HepG2 (cell line): ENCODE data around the gene FAM222A. TPM values are rescaled to one million over a fixed set of nuclear protein-coding genes. Genes with fewer than 3 reads are reported as not detected.

ENCODE experiments used
- JDP2 ChIP-seq: sonication (generic); formaldehyde crosslinking; IDR thresholded peaks from 2 replicates; pipeline ENCODE4 v1.8.1; 2022; ENCODE audit warnings: missing genetic modification reagents, borderline replicate concordance
- MYC ChIP-seq: sonication (generic); formaldehyde crosslinking; IDR thresholded peaks from 2 replicates; pipeline ENCODE4 v1.9.0; 2021; ENCODE audit warnings: missing genetic modification reagents, borderline replicate concordance
- NR2F6 ChIP-seq, 2 experiments: IDR thresholded peaks; 2 replicates each; pipeline ENCODE4 v1.6.1; 2016; ENCODE audit warnings: antibody characterized with exemption in 1 of 2, mild to moderate bottlenecking in 1 of 2
- TCF7L2 ChIP-seq: IDR thresholded peaks from 2 replicates; pipeline ENCODE4 v1.6.1; 2011; ENCODE audit warnings: mild to moderate bottlenecking, low read depth, low read length, moderate library complexity
- ZBTB38 ChIP-seq: sonication (generic); formaldehyde crosslinking; IDR thresholded peaks from 2 replicates; pipeline ENCODE4 v1.5.1; 2020; ENCODE audit warnings: mild to moderate bottlenecking, missing genetic modification reagents
- ZBTB7B ChIP-seq: sonication (generic); formaldehyde crosslinking; IDR thresholded peaks from 2 replicates; pipeline ENCODE4 v1.4.0; 2020; ENCODE audit warnings: missing genetic modification reagents
- ZFX ChIP-seq: sonication (generic); formaldehyde crosslinking; IDR thresholded peaks from 2 replicates; pipeline ENCODE4 v1.4.0; 2020; ENCODE audit warnings: mild to moderate bottlenecking, low read depth, missing genetic modification reagents, moderate library complexity
- ZMYM3 ChIP-seq: sonication (generic); formaldehyde crosslinking; IDR thresholded peaks from 2 replicates; pipeline ENCODE4 v1.5.1; 2020; ENCODE audit warnings: mild to moderate bottlenecking, missing genetic modification reagents
- ZNF10 ChIP-seq: sonication (generic); formaldehyde crosslinking; IDR thresholded peaks from 2 replicates; pipeline ENCODE4 v1.4.0; 2020; ENCODE audit warnings: mild to moderate bottlenecking, low read depth, missing genetic modification reagents, borderline replicate concordance
- ZNF264 ChIP-seq: sonication (generic); formaldehyde crosslinking; IDR thresholded peaks from 2 replicates; pipeline ENCODE4 v1.4.0; 2020; ENCODE audit warnings: missing genetic modification reagents
- ZNF562 ChIP-seq: sonication (generic); formaldehyde crosslinking; IDR thresholded peaks from 2 replicates; pipeline ENCODE4 v1.8.0; 2022; ENCODE audit warnings: missing genetic modification reagents, borderline replicate concordance
- ZNF577 ChIP-seq: sonication (generic); formaldehyde crosslinking; IDR thresholded peaks from 2 replicates; pipeline ENCODE4 v1.4.0; 2020; ENCODE audit warnings: mild to moderate bottlenecking, low read depth, missing genetic modification reagents, borderline replicate concordance
- polyA plus RNA-seq, 8 experiments: library from polyadenylated mRNA; depleted of rRNA in 3 of 8; stranded (reverse) in 7 of 8; unstranded in 1 of 8; fragments of >200 nt; fragmentation: Illumina TruSeq in 4 of 8; extraction: Trizol in 4 of 8; gene quantifications; 2 replicates each; pipeline versions ENCODE4 v1.2.1 to v1.2.3, GENCODE V29; 2011 to 2016; ENCODE audit warnings: low read depth in 4 of 8, missing spikeins in 1 of 8, mixed read lengths in 1 of 8; ENCODE audit not compliant: insufficient read depth in 1 of 8
- total RNA-seq, 5 experiments: library from RNA; depleted of rRNA; stranded (reverse); fragments of >200 nt; fragmentation: Illumina TruSeq; extraction: Trizol; gene quantifications; 2 replicates each; pipeline ENCODE4 v1.2.3, GENCODE V29; 2016; ENCODE audit warnings: low read depth in 1 of 5
- TF ChIP-seq, protein P1 (sequence below): sonication (generic); formaldehyde crosslinking; IDR thresholded peaks from 2 replicates; pipeline ENCODE4 v1.5.1; 2020; ENCODE audit warnings: mild to moderate bottlenecking, missing genetic modification reagents, moderate library complexity
- TF ChIP-seq, protein P2 (sequence below): sonication (generic); formaldehyde crosslinking; IDR thresholded peaks from 2 replicates; pipeline ENCODE4 v1.8.1; 2022; ENCODE audit warnings: mild to moderate bottlenecking, missing genetic modification reagents

FAM222A gene
- total and polyA plus RNA-seq, 2 of the 13 experiments (the other 11 are each of a cell fraction or from before 2014, with no cell fraction given) = 2.7 to 9.6 TPM

DNA sequence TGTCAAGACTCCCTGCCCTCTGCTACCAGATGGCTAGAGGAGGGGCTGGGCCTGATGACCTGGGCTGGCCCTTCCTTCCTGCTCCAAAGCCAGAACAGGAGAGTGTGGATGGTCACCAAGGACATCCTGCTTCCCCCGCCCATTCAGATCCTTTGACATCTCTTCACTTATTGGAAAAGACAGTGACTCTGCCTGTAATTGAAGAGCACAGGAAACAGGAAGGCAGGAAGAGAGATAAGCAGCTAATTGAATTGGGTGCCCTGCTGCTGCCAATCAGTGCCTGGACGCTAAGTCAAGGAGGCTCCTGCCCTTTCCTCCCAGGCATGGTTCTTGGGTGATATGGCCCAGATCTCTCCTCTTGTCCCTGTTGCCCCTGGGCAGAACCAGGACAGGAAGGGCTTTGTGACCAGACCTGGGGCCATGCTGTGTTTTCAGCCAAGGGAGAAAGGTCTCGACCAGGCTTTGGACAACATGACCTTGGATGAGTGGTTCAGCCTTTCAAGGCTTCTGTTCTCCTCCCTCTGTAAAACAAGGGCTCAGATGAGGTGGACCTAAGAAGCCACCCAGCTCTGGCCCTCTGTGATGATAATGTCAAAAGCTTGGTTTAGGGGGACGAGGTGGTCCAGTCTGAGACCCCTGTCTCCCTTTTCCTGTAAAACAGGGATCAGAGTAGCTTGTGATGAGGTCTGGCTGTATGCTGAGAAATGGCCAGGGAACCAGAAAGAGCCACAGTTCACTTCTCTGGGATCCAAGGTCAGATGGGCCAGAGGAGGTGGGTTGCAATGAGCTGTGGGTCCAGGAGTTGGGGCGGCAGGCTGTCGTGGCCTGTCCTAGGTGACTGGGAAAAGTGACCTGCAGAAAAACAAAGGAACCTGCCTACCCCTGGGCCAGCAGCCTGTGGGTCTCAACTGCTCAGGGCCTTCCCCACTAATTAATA lies 38.8 kb downstream of the FAM222A start (continued):
- TF ChIP-seq MYC (CRISPR knock-in tag) (0 out of 2 replicates have a peak, but pooled peaks have one; percentile 33), TCF7L2 (no peak), ZNF10 (CRISPR knock-in tag) (no peak), ZFX (CRISPR knock-in tag) (0 out of 2 replicates have a peak, but pooled peaks have one; percentile 15), ZBTB38 (no peak), ZNF264 (CRISPR knock-in tag) (0 out of 2 replicates have a peak, but pooled peaks have one; percentile 36), ZMYM3 (CRISPR knock-in tag) (peak; percentile 8; the same call in 1 of the 2 replicates), ZBTB7B (CRISPR knock-in tag) (0 out of 2 replicates have a peak, but pooled peaks have one; percentile 13), JDP2 (no peak), ZNF577 (CRISPR knock-in tag) (no peak), ZNF562 (CRISPR knock-in tag) (no peak), NR2F6 (IDR thresholded peaks at IDR 0.05) (peak; percentile 12; the same call in 1 of the 2 replicates), NR2F6 (CRISPR knock-in tag; IDR thresholded peaks at IDR 0.05) (no peak)
- TF ChIP-seq, protein P1, sequence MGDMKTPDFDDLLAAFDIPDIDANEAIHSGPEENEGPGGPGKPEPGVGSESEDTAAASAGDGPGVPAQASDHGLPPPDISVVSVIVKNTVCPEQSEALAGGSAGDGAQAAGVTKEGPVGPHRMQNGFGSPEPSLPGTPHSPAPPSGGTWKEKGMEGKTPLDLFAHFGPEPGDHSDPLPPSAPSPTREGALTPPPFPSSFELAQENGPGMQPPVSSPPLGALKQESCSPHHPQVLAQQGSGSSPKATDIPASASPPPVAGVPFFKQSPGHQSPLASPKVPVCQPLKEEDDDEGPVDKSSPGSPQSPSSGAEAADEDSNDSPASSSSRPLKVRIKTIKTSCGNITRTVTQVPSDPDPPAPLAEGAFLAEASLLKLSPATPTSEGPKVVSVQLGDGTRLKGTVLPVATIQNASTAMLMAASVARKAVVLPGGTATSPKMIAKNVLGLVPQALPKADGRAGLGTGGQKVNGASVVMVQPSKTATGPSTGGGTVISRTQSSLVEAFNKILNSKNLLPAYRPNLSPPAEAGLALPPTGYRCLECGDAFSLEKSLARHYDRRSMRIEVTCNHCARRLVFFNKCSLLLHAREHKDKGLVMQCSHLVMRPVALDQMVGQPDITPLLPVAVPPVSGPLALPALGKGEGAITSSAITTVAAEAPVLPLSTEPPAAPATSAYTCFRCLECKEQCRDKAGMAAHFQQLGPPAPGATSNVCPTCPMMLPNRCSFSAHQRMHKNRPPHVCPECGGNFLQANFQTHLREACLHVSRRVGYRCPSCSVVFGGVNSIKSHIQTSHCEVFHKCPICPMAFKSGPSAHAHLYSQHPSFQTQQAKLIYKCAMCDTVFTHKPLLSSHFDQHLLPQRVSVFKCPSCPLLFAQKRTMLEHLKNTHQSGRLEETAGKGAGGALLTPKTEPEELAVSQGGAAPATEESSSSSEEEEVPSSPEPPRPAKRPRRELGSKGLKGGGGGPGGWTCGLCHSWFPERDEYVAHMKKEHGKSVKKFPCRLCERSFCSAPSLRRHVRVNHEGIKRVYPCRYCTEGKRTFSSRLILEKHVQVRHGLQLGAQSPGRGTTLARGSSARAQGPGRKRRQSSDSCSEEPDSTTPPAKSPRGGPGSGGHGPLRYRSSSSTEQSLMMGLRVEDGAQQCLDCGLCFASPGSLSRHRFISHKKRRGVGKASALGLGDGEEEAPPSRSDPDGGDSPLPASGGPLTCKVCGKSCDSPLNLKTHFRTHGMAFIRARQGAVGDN (CRISPR knock-in tag) = peak; percentile 65
- TF ChIP-seq, protein P2, sequence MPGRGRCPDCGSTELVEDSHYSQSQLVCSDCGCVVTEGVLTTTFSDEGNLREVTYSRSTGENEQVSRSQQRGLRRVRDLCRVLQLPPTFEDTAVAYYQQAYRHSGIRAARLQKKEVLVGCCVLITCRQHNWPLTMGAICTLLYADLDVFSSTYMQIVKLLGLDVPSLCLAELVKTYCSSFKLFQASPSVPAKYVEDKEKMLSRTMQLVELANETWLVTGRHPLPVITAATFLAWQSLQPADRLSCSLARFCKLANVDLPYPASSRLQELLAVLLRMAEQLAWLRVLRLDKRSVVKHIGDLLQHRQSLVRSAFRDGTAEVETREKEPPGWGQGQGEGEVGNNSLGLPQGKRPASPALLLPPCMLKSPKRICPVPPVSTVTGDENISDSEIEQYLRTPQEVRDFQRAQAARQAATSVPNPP (CRISPR knock-in tag) = no peak
- TF ChIP-seq, all 625 proteins: peak for 46
